DND-41 (cell line): Measurements from ENCODE around the gene PLIN3.
"Not testable (repeated sequence)": the region's sequence is repeated elsewhere in the genome, so short reads cannot be mapped to it uniquely, and the experiment has no call there.

Experiments used
- ATAC-seq: fragments of 200-7000 bp; cut with Tn5 transposase; 3 replicates; pipeline ENCODE4 v1.9.1; 2021; ENCODE audit warnings: low read depth; ENCODE audit not compliant: insufficient read depth
- DNase-seq: peaks from one replicate; pipeline ENCODE4 v3.0.0-alpha.2; 2020
- H2AFZ ChIP-seq: 2 replicates; pipeline ENCODE4 v1.6.0; 2012; ENCODE audit warnings: low read depth, low read length
- H3K27ac ChIP-seq: 2 replicates; pipeline ENCODE4 v1.5.1; 2012; ENCODE audit warnings: low read length, inconsistent platforms
- H3K27me3 ChIP-seq: fragments of 200-600 bp; sonication (generic); 2 replicates; pipeline ENCODE4 v1.6.0; 2012; ENCODE audit warnings: low read length, mild to moderate bottlenecking, inconsistent platforms; ENCODE audit not compliant: insufficient read depth, poor library complexity
- H3K36me3 ChIP-seq: 2 replicates; pipeline ENCODE4 v1.5.1; 2012; ENCODE audit warnings: low read length, inconsistent platforms; ENCODE audit not compliant: insufficient read depth
- H3K4me1 ChIP-seq: 2 replicates; pipeline ENCODE4 v1.5.1; 2012; ENCODE audit warnings: mild to moderate bottlenecking, low read length; ENCODE audit not compliant: insufficient read depth
- H3K4me2 ChIP-seq: 2 replicates; pipeline ENCODE4 v1.6.0; 2012; ENCODE audit warnings: mild to moderate bottlenecking, moderate library complexity, low read length, inconsistent platforms; ENCODE audit not compliant: insufficient read depth
- H3K4me3 ChIP-seq, 2 experiments: fragments of 200-600 bp in 1 of 2; shearing (Covaris generic) in 1 of 2; 2 replicates each; pipeline ENCODE4 v1.5.1; 2012 to 2016; ENCODE audit warnings: inconsistent platforms in 2 of 2, low read length in 2 of 2, mild to moderate bottlenecking in 2 of 2, low read depth in 1 of 2, moderate library complexity in 1 of 2
- H3K79me2 ChIP-seq: 2 replicates; pipeline ENCODE4 v1.6.0; 2012; ENCODE audit warnings: low read length, inconsistent platforms; ENCODE audit not compliant: insufficient read depth
- H3K9ac ChIP-seq: 2 replicates; pipeline ENCODE4 v1.6.0; 2012; ENCODE audit warnings: low read depth, mild to moderate bottlenecking, inconsistent platforms, low read length, moderate library complexity
- H3K9me3 ChIP-seq: 2 replicates; pipeline ENCODE4 v1.5.1; 2012; ENCODE audit warnings: low read length, moderate library complexity, mild to moderate bottlenecking, inconsistent platforms; ENCODE audit not compliant: insufficient read depth, severe bottlenecking
- H4K20me1 ChIP-seq: 2 replicates; pipeline ENCODE4 v1.6.0; 2012; ENCODE audit warnings: low read length; ENCODE audit not compliant: insufficient read depth
- EZH2 ChIP-seq: IDR thresholded peaks from 3 replicates; pipeline ENCODE4 v1.6.1; 2012; ENCODE audit warnings: borderline replicate concordance, low read depth, mild to moderate bottlenecking, moderate library complexity, low read length, inconsistent platforms; ENCODE audit not compliant: severe bottlenecking
- TF ChIP-seq, protein P1 (sequence below): IDR thresholded peaks from 2 replicates; pipeline ENCODE4 v1.5.1; 2012; ENCODE audit warnings: borderline replicate concordance, low read length, moderate library complexity, mild to moderate bottlenecking; ENCODE audit not compliant: poor library complexity, severe bottlenecking; ENCODE audit errors: extremely low read depth

Gene PLIN3

DNA sequence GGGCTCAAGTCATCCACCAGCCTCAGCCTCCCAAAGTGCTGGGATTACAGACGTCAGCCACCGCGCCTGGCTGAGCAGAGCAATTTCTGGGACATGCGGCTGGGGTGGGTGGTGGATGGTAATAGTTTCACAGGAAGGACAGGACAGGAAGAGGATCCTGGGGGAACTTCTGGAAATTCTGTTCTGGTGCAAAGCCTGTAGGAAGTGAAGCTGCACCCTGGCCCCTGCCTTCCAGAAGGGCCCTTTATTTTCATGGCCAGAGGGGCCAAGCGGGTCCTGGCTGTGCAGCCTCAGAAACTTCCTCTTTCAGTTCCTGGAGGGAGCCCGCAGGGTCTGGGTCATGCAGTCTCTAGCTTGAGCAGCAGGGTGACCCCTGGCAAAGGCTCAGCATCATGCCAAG lies 60.3 kb downstream of the PLIN3 start:
- Histone ChIP-seq H4K20me1 (no peaks in the 10 kb centered on the region), H3K27ac (no peak overlapping the region), H3K79me2 (no peaks in the 10 kb centered on the region), H3K4me2 (no peak overlapping the region), H3K4me1 (no peaks in the 10 kb centered on the region), H3K27me3 (no peaks in the 10 kb centered on the region), H3K36me3 (no peaks in the 10 kb centered on the region), H3K4me3 (no peak overlapping the region), H3K9me3 (no peaks in the 10 kb centered on the region), H2AFZ (no peak overlapping the region), H3K9ac (no peak overlapping the region)
- TF ChIP-seq, protein P1, sequence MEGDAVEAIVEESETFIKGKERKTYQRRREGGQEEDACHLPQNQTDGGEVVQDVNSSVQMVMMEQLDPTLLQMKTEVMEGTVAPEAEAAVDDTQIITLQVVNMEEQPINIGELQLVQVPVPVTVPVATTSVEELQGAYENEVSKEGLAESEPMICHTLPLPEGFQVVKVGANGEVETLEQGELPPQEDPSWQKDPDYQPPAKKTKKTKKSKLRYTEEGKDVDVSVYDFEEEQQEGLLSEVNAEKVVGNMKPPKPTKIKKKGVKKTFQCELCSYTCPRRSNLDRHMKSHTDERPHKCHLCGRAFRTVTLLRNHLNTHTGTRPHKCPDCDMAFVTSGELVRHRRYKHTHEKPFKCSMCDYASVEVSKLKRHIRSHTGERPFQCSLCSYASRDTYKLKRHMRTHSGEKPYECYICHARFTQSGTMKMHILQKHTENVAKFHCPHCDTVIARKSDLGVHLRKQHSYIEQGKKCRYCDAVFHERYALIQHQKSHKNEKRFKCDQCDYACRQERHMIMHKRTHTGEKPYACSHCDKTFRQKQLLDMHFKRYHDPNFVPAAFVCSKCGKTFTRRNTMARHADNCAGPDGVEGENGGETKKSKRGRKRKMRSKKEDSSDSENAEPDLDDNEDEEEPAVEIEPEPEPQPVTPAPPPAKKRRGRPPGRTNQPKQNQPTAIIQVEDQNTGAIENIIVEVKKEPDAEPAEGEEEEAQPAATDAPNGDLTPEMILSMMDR, result no peak
- no peak for TF ChIP-seq EZH2
- DNase-seq, result no peak
- ATAC-seq, result no peak

DNA sequence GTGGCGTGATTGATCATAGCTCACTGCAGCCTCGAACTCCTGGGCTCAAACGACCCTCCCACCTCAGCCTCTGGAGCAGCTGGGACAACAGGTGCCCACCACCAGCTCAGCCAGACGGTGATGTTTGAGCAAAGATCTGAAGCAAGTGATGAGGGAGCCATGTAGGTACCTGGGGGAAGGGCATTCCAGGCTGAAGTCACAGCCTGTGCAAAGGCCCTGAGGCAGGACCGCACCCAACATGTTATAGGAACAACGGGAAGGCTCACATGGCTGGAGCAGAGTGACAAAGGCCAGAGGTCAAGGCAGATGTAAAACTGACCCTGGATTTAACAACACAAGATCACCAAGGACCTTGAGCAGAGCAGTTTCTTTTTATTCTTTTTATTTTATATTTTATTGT lies 61.1 kb downstream of the PLIN3 start:
- H4K20me1 ChIP-seq, result no peaks in the 10 kb centered on the region
- H3K4me2 ChIP-seq, result no peak overlapping the region
- no peaks in the 10 kb centered on the region for H3K4me1 ChIP-seq
- DNase-seq (no peak), ATAC-seq (no peak)
- no peak overlapping the region for H3K9ac ChIP-seq
- no peak for TF ChIP-seq EZH2
- TF ChIP-seq, protein P1, result no peak
- H3K4me3 ChIP-seq, result no peak overlapping the region
- H3K79me2 ChIP-seq, result no peaks in the 10 kb centered on the region
- H3K36me3 ChIP-seq, result no peaks in the 10 kb centered on the region
- H3K9me3 ChIP-seq, result no peaks in the 10 kb centered on the region
- no peak overlapping the region for H2AFZ ChIP-seq
- no peak overlapping the region for H3K27ac ChIP-seq
- no peaks in the 10 kb centered on the region for H3K27me3 ChIP-seq

DNA sequence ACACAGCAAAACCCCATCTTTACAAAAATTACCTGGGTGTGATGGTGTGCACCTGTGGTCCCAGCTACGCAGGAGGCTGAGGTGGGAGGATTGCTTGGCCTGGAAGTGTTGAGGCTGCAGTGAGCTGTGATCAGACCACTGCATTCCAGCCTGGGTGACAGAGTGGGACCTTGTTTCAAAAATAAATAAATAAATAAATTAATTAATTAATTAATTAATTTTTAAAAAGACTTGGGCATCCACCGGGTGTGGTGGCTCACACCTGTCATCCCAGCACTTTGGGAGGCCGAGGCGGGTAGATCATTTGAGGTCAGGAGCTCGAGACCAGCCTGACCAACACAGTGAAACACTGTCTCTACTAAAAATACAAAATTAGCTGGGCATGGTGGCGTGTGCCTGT lies 62.3 kb downstream of the PLIN3 start:
- not testable (repeated sequence) for H3K9me3 ChIP-seq, H3K4me3 ChIP-seq, H2AFZ ChIP-seq, ATAC-seq, H3K4me2 ChIP-seq, H3K36me3 ChIP-seq, H3K79me2 ChIP-seq, H3K27me3 ChIP-seq, DNase-seq, H4K20me1 ChIP-seq, H3K27ac ChIP-seq, H3K9ac ChIP-seq, H3K4me1 ChIP-seq

DNA sequence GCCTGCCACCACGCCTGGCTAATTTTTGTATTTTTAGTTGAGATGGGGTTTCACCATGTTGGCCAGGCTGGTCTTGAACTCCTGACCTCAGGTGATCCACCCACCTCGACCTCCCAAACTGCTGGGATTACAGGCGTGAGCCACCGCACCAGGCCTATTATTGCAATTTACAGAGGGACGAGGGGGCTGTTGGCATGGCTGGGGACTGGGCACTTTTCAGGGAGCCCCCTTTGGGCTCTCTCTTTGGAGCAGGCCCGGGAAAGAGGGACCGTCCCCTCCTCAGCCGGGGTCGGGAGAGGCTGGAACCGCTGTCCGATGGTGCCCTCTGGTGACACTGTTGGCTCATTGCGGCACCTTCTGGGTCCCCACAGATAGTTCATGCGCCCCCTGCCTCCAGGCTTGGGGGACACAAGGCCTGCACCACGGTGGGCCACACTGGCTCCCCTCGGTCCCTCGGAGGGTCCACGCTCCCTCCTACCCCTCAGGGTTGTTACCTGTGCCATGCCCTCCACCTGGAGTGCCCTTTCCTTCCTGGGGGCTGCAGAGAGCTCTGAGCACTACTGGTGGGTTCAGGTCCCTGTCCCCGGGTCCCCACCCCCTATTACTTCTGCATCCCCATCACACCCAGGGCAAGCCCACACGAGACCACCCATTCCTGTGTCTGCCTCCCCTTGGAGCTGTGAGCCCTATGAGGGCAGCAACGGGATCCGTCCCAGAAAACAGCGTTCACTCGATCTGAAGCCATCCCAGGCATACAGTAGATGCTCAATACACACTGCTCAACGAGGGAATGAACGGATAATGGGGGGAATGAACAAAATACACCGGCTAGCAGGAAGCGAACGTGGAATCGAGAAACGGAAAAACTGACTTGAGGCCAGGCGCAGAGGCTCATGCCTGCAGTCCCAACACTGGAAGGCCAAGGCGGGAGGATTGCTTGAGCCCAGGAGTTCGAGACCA lies 63.5 kb downstream of the PLIN3 start:
- TF ChIP-seq, protein P1, result peak; percentile 96
- no peak for TF ChIP-seq EZH2
- peak; percentile 90 for ATAC-seq
- peak overlapping the region; percentile 6; the same call in 1 of the 2 replicates for H3K4me2 ChIP-seq
- H3K9me3 ChIP-seq, result no peaks in the 10 kb centered on the region
- H3K27me3 ChIP-seq, result no peaks in the 10 kb centered on the region
- H3K79me2 ChIP-seq, result no peaks in the 10 kb centered on the region
- H3K9ac ChIP-seq, result no peak overlapping the region
- peak; percentile 80 for DNase-seq
- H4K20me1 ChIP-seq, result 0 out of 2 replicates have a peak, but pooled peaks cover 5% of the 10 kb centered on the region
- H3K36me3 ChIP-seq, result no peaks in the 10 kb centered on the region
- 0 out of 2 replicates have a peak overlapping the region, but pooled peaks have one; percentile 22 for H2AFZ ChIP-seq
- no peak overlapping the region for H3K27ac ChIP-seq
- no peak overlapping the region for H3K4me3 ChIP-seq
- H3K4me1 ChIP-seq, result no peaks in the 10 kb centered on the region
